ENCODE results near the gene EIF2B2. TPM values are rescaled to one million over a fixed set of nuclear protein-coding genes. Genes with fewer than 3 reads are reported as not detected.

The EIF2B2 gene
- polyA plus RNA-seq, 1 of the 3 experiments (the other 2 are of a cell fraction) = 125 TPM

GRCh38 chr14:75042035-75042434 is 39.3 kb downstream of the EIF2B2 start:
- H3K36me3 ChIP-seq (replicated peaks in 1 of 2; ENCODE audit: control insufficient read depth in 1 of 2, insufficient read depth in 2 of 2, low read length in 1 of 2) = peaks cover 0 to 5% of the 10 kb centered on the region in 2 experiments
- POLR2A ChIA-PET = no interaction called here
- DNase-seq = peak; percentile 68
- no peaks in the 10 kb centered on the region for H3K9me3 ChIP-seq
- no peak overlapping the region for H3K9ac ChIP-seq
- peak overlapping the region; percentile 33 to 62 for H3K27ac ChIP-seq (ENCODE audit: low read depth in 2 of 2, low read length in 1 of 2)
- CTCF ChIA-PET = interaction anchor here (0.8 to 3.4 kb wide), 8 partner anchors 19 to 181 kb away, joined by 3 to 12 read pairs (median 4); no protein-coding TSS in a partner anchor
- peak overlapping the region; percentile 42 for H3K4me2 ChIP-seq
- H3K4me3 ChIP-seq (ENCODE audit: low read depth in 2 of 2, low read length in 1 of 2) = no peak overlapping the region
- H3F3A ChIP-seq (replicated peaks; ENCODE audit: insufficient read depth) = peaks cover 14% of the 10 kb centered on the region
- H3K79me2 ChIP-seq (ENCODE audit: insufficient read depth) = peaks cover 6% of the 10 kb centered on the region; the same call in 1 of the 2 replicates
- H3K4me1 ChIP-seq (ENCODE audit: control insufficient read depth in 1 of 2, insufficient read depth in 2 of 2, low read depth in 1 of 2, low read length in 1 of 2) = peaks cover 24 to 25% of the 10 kb centered on the region in 2 experiments; a peak in 3 of 4 replicates
- WGBS (ENCODE audit: low lambda C conversion rate) = 16% methylated on average over 6 of the region's 6 CpGs
- H3K27me3 ChIP-seq (ENCODE audit: insufficient read depth) = no peaks in the 10 kb centered on the region
- H4K20me1 ChIP-seq (ENCODE audit: insufficient read depth) = no peaks in the 10 kb centered on the region
- no peaks in the 10 kb centered on the region for H3K9me2 ChIP-seq
- H2AFZ ChIP-seq (ENCODE audit: low read depth) = no peak overlapping the region
- TF ChIP-seq TAF1 (IDR thresholded peaks at IDR 0.05; ENCODE audit: borderline replicate concordance, low read depth, low read length) (no peak), ELF1 (IDR thresholded peaks at IDR 0.05) (no peak), FOSL2 (IDR thresholded peaks at IDR 0.05; ENCODE audit: borderline replicate concordance, low read depth) (no peak), EP300 (IDR thresholded peaks at IDR 0.05; ENCODE audit: borderline replicate concordance in 1 of 2, low read depth in 1 of 2, low read length in 1 of 2) (peak in 1 of 2 experiments; percentile 85; a peak in 2 of 4 replicates), MEF2A (IDR thresholded peaks at IDR 0.05; ENCODE audit: borderline replicate concordance, low read depth) (no peak), NRF1 (IDR thresholded peaks at IDR 0.05; ENCODE audit: low read depth, low read length) (no peak), SMC3 (IDR thresholded peaks at IDR 0.05; ENCODE audit: low read depth, low read length) (no peak; the same call in 1 of the 2 replicates), EZH2phosphoT487 (IDR thresholded peaks at IDR 0.05; ENCODE audit: borderline replicate concordance, low read depth) (no peak), GATA2 (CRISPR knock-in tag; IDR thresholded peaks at IDR 0.05) (peak; percentile 46; the same call in 1 of the 2 replicates), FOXJ3 (CRISPR knock-in tag; IDR thresholded peaks at IDR 0.05) (no peak), RCOR1 (IDR thresholded peaks at IDR 0.05; ENCODE audit: low read length) (peak; percentile 99), MAX (IDR thresholded peaks at IDR 0.05; ENCODE audit: low read depth) (no peak), ZBTB33 (IDR thresholded peaks at IDR 0.05; ENCODE audit: borderline replicate concordance, low read depth) (no peak), YY1 (IDR thresholded peaks at IDR 0.05; ENCODE audit: low read depth) (no peak), RFX5 (IDR thresholded peaks at IDR 0.05; ENCODE audit: low read length) (no peak), RXRA (IDR thresholded peaks at IDR 0.05; ENCODE audit: borderline replicate concordance, low read depth) (no peak), JUND (IDR thresholded peaks at IDR 0.05) (no peak), MXI1 (IDR thresholded peaks at IDR 0.05; ENCODE audit: low read depth, low read length) (peak; percentile 77), POLR2AphosphoS5 (IDR thresholded peaks at IDR 0.05; ENCODE audit: low read depth, low read length) (peak; percentile 59), GABPA (IDR thresholded peaks at IDR 0.05; ENCODE audit: low read depth) (no peak), USF2 (IDR thresholded peaks at IDR 0.05; ENCODE audit: borderline replicate concordance, low read depth, low read length) (no peak), FOXM1 (IDR thresholded peaks at IDR 0.05; ENCODE audit: low read depth) (no peak), CHD2 (IDR thresholded peaks at IDR 0.05; ENCODE audit: low read length, partially characterized antibody) (peak; percentile 74), TEAD4 (IDR thresholded peaks at IDR 0.05; ENCODE audit: borderline replicate concordance, insufficient read depth) (no peak)
- TF ChIP-seq, protein P1, sequence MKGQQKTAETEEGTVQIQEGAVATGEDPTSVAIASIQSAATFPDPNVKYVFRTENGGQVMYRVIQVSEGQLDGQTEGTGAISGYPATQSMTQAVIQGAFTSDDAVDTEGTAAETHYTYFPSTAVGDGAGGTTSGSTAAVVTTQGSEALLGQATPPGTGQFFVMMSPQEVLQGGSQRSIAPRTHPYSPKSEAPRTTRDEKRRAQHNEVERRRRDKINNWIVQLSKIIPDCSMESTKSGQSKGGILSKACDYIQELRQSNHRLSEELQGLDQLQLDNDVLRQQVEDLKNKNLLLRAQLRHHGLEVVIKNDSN (IDR thresholded peaks at IDR 0.05; ENCODE audit: borderline replicate concordance, low read depth) = no peak
- TF ChIP-seq, protein P2, sequence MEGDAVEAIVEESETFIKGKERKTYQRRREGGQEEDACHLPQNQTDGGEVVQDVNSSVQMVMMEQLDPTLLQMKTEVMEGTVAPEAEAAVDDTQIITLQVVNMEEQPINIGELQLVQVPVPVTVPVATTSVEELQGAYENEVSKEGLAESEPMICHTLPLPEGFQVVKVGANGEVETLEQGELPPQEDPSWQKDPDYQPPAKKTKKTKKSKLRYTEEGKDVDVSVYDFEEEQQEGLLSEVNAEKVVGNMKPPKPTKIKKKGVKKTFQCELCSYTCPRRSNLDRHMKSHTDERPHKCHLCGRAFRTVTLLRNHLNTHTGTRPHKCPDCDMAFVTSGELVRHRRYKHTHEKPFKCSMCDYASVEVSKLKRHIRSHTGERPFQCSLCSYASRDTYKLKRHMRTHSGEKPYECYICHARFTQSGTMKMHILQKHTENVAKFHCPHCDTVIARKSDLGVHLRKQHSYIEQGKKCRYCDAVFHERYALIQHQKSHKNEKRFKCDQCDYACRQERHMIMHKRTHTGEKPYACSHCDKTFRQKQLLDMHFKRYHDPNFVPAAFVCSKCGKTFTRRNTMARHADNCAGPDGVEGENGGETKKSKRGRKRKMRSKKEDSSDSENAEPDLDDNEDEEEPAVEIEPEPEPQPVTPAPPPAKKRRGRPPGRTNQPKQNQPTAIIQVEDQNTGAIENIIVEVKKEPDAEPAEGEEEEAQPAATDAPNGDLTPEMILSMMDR (IDR thresholded peaks at IDR 0.05) = no peak
- TF ChIP-seq, protein P3, sequence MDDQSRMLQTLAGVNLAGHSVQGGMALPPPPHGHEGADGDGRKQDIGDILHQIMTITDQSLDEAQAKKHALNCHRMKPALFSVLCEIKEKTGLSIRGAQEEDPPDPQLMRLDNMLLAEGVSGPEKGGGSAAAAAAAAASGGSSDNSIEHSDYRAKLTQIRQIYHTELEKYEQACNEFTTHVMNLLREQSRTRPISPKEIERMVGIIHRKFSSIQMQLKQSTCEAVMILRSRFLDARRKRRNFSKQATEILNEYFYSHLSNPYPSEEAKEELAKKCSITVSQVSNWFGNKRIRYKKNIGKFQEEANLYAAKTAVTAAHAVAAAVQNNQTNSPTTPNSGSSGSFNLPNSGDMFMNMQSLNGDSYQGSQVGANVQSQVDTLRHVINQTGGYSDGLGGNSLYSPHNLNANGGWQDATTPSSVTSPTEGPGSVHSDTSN (IDR thresholded peaks at IDR 0.05) = no peak

All from SK-N-SH (cell line).